SK-N-SH (cell line): Measurements from ENCODE around the gene RRP1B. TPM values are rescaled to one million over a fixed set of nuclear protein-coding genes. Genes with fewer than 3 reads are reported as not detected.

Experiments
- CTCF ChIA-PET: fragments of 300-600, 350-600 bp; formaldehyde crosslinking; extraction: SDS; loops from one replicate; lab custom pipeline; 2021; lab: Yijun Ruan, JAX
- POLR2A ChIA-PET: fragments of 350-600 bp; sonication (Branson Sonifier 250); formaldehyde crosslinking; extraction: SDS; loops from one replicate; lab custom pipeline; 2020; ENCODE audit warnings: antibody characterized with exemption, inconsistent platforms; lab: Yijun Ruan, JAX
- DNase-seq: peaks from one replicate; pipeline ENCODE4 v3.0.0; 2012
- H2AFZ ChIP-seq: fragments of 200-600 bp; sonication (generic); 2 replicates; pipeline ENCODE4 v1.8.1; 2016; ENCODE audit warnings: antibody characterized with exemption, mild to moderate bottlenecking, low read depth
- H3F3A ChIP-seq: fragments of 200-600 bp; sonication (generic); replicated peaks from 2 replicates; pipeline ENCODE3; 2016; ENCODE audit warnings: antibody characterized with exemption, mild to moderate bottlenecking; ENCODE audit not compliant: insufficient read depth
- H3K27ac ChIP-seq, 2 experiments: fragments of 200-500 bp in 1 of 2; fragments of 200-600 bp in 1 of 2; sonication (Bioruptor generic) in 1 of 2; sonication (generic), shearing (Covaris generic) in 1 of 2; 2 replicates each; pipeline versions ENCODE4 v1.5.1 to v1.6.1; 2014 to 2016; ENCODE audit warnings: low read depth in 2 of 2, inconsistent platforms in 1 of 2, low read length in 1 of 2, mild to moderate bottlenecking in 1 of 2, mixed read lengths in 1 of 2
- H3K27me3 ChIP-seq: fragments of 200-600 bp; sonication (generic), shearing (Covaris generic); 2 replicates; pipeline ENCODE4 v1.6.1; 2016; ENCODE audit warnings: mixed run types; ENCODE audit not compliant: insufficient read depth
- H3K36me3 ChIP-seq, 2 experiments: fragments of 200-500 bp in 1 of 2; fragments of 200-600 bp in 1 of 2; sonication (Bioruptor generic) in 1 of 2; sonication (generic) in 1 of 2; replicated peaks in 1 of 2; 2 replicates each; pipeline versions ENCODE3 to v1.5.1; 2014 to 2016; ENCODE audit warnings: low read length in 1 of 2, mild to moderate bottlenecking in 1 of 2; ENCODE audit not compliant: insufficient read depth in 2 of 2, control insufficient read depth in 1 of 2
- H3K4me1 ChIP-seq, 2 experiments: fragments of 200-500 bp in 1 of 2; fragments of 200-600 bp in 1 of 2; sonication (Bioruptor generic) in 1 of 2; sonication (generic), shearing (Covaris generic) in 1 of 2; 2 replicates each; pipeline versions ENCODE4 v1.5.1 to v1.6.1; 2014 to 2016; ENCODE audit warnings: low read depth in 1 of 2, low read length in 1 of 2, mixed run types in 1 of 2; ENCODE audit not compliant: insufficient read depth in 2 of 2, control insufficient read depth in 1 of 2
- H3K4me2 ChIP-seq: fragments of 200-600 bp; sonication (generic), shearing (Covaris generic); 2 replicates; pipeline ENCODE4 v1.6.1; 2017; ENCODE audit warnings: mixed run types
- H3K4me3 ChIP-seq, 2 experiments: fragments of 200-500 bp in 1 of 2; fragments of 200-600 bp in 1 of 2; sonication (Bioruptor generic) in 1 of 2; sonication (generic), shearing (Covaris generic) in 1 of 2; 2 replicates each; pipeline versions ENCODE4 v1.5.1 to v1.8.1; 2014 to 2016; ENCODE audit warnings: low read depth in 2 of 2, inconsistent platforms in 1 of 2, low read length in 1 of 2, mild to moderate bottlenecking in 1 of 2, mixed read lengths in 1 of 2, moderate library complexity in 1 of 2
- H3K79me2 ChIP-seq: fragments of 200-600 bp; sonication (generic); 2 replicates; pipeline ENCODE4 v1.8.1; 2017; ENCODE audit warnings: mild to moderate bottlenecking; ENCODE audit not compliant: insufficient read depth
- H3K9ac ChIP-seq: fragments of 200-600 bp; sonication (generic); 2 replicates; pipeline ENCODE4 v1.6.1; 2017; ENCODE audit warnings: mixed run types
- H3K9me2 ChIP-seq: fragments of 200-600 bp; sonication (generic); 2 replicates; pipeline ENCODE4 v1.6.1; 2017; ENCODE audit warnings: mixed run types
- H3K9me3 ChIP-seq: fragments of 200-600 bp; sonication (generic); 2 replicates; pipeline ENCODE4 v1.6.1; 2017; ENCODE audit warnings: mixed run types, mild to moderate bottlenecking, moderate library complexity
- H4K20me1 ChIP-seq: fragments of 200-600 bp; sonication (generic); 2 replicates; pipeline ENCODE4 v1.6.1; 2017; ENCODE audit warnings: mild to moderate bottlenecking, mixed run types; ENCODE audit not compliant: insufficient read depth
- CHD2 ChIP-seq: fragments of 150-350 bp; IDR thresholded peaks from 2 replicates; pipeline ENCODE4 v1.6.1; 2018; ENCODE audit warnings: low read length; ENCODE audit not compliant: partially characterized antibody
- ELF1 ChIP-seq: IDR thresholded peaks from 2 replicates; pipeline ENCODE4 v1.4.0; 2012
- EP300 ChIP-seq, 2 experiments: IDR thresholded peaks; 2 replicates each; pipeline versions ENCODE4 v1.4.0 to v1.6.1; 2012; ENCODE audit warnings: borderline replicate concordance in 1 of 2, low read depth in 1 of 2, low read length in 1 of 2
- EZH2phosphoT487 ChIP-seq: fragments of 200-600 bp; sonication (generic); IDR thresholded peaks from 2 replicates; pipeline ENCODE4 v1.6.1; 2017; ENCODE audit warnings: low read depth, mixed run types, mild to moderate bottlenecking, antibody characterized with exemption, moderate library complexity, borderline replicate concordance
- FOXJ3 ChIP-seq: sonication (generic); formaldehyde crosslinking; IDR thresholded peaks from 2 replicates; pipeline ENCODE4 v1.5.1; 2020; ENCODE audit warnings: mild to moderate bottlenecking, missing genetic modification reagents
- GATA2 ChIP-seq: sonication (generic); formaldehyde crosslinking; IDR thresholded peaks from 2 replicates; pipeline ENCODE4 v1.5.0; 2020; ENCODE audit warnings: mild to moderate bottlenecking, missing genetic modification reagents
- MEF2A ChIP-seq: IDR thresholded peaks from 2 replicates; pipeline ENCODE4 v1.4.0; 2012; ENCODE audit warnings: low read depth, borderline replicate concordance
- NFIC ChIP-seq: IDR thresholded peaks from 2 replicates; pipeline ENCODE4 v1.4.0; 2012; ENCODE audit warnings: borderline replicate concordance
- NRF1 ChIP-seq: IDR thresholded peaks from 2 replicates; pipeline ENCODE4 v1.6.1; 2012; ENCODE audit warnings: low read depth, mild to moderate bottlenecking, low read length
- RCOR1 ChIP-seq: fragments of 150-350 bp; IDR thresholded peaks from 2 replicates; pipeline ENCODE4 v1.6.1; 2017; ENCODE audit warnings: antibody characterized with exemption, low read length
- RFX5 ChIP-seq: IDR thresholded peaks from 2 replicates; pipeline ENCODE4 v1.6.1; 2012; ENCODE audit warnings: mild to moderate bottlenecking, improper control_type of control experiment, low read length
- RXRA ChIP-seq: IDR thresholded peaks from 2 replicates; pipeline ENCODE4 v1.4.0; 2012; ENCODE audit warnings: low read depth, mild to moderate bottlenecking, borderline replicate concordance
- SMC3 ChIP-seq: IDR thresholded peaks from 2 replicates; pipeline ENCODE4 v1.6.1; 2012; ENCODE audit warnings: low read depth, low read length, improper control_type of control experiment
- TCF12 ChIP-seq: IDR thresholded peaks from 2 replicates; pipeline ENCODE4 v1.4.0; 2012
- TEAD4 ChIP-seq: IDR thresholded peaks from 2 replicates; pipeline ENCODE4 v1.4.0; 2012; ENCODE audit warnings: mild to moderate bottlenecking, borderline replicate concordance; ENCODE audit not compliant: insufficient read depth
- YY1 ChIP-seq: IDR thresholded peaks from 2 replicates; pipeline ENCODE4 v1.4.0; 2012; ENCODE audit warnings: low read depth, mild to moderate bottlenecking
- WGBS: methylation state at CpG from one replicate; pipeline ENCODE4 v1.1.6; 2017; ENCODE audit warnings: low lambda C conversion rate; 5-methylcytosine and 5-hydroxymethylcytosine counted together
- polyA plus RNA-seq, 3 experiments: library from polyadenylated mRNA; depleted of rRNA; stranded (reverse); fragments of >200 nt; gene quantifications; 2 replicates each; pipeline ENCODE4 v1.2.3, GENCODE V29; 2012
- TF ChIP-seq, protein P1 (sequence below): IDR thresholded peaks from 2 replicates; pipeline ENCODE4 v1.4.0; 2012; ENCODE audit warnings: low read depth, borderline replicate concordance
- TF ChIP-seq, protein P2 (sequence below): IDR thresholded peaks from 2 replicates; pipeline ENCODE4 v1.4.0; 2012; ENCODE audit warnings: low read depth, borderline replicate concordance
- TF ChIP-seq, protein P3 (sequence below): IDR thresholded peaks from 2 replicates; pipeline ENCODE4 v1.6.1; 2012; ENCODE audit warnings: mild to moderate bottlenecking, low read depth, low read length, moderate library complexity
- TF ChIP-seq, protein P4 (sequence below): IDR thresholded peaks from 2 replicates; pipeline ENCODE4 v1.4.0; 2012; ENCODE audit warnings: low read depth

Gene RRP1B
- polyA plus RNA-seq, 1 of the 3 experiments (the other 2 are of a cell fraction), result 10.4 TPM

DNA sequence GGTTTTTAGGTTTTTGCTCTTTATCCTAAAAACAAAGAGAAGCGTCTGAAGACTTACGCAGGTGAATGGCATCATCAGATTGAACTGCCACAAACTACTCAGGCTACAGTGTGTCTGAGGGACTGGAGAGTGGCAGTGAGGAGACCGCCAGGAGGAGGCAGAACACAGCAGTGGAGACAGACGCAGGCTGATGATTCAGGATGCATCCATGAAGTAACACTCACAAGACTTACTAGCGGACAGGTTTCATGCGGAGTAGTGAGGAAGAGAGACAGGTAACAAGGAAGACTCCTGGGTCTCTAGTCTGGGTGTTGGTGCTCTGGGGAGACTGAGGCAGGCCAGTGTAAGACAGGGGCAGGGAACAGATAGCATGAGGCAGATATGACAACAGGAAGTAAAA lies 5.7 kb upstream of the RRP1B start:
- POLR2A ChIA-PET, result no interaction called here
- Histone ChIP-seq H3K4me1 (peaks cover 0 to under 1% of the 10 kb centered on the region in 2 experiments; a peak in 1 of 4 replicates), H3K9me2 (no peaks in the 10 kb centered on the region), H3K4me2 (no peak overlapping the region), H4K20me1 (no peaks in the 10 kb centered on the region), H2AFZ (no peak overlapping the region), H3K9ac (no peak overlapping the region), H3K27me3 (no peaks in the 10 kb centered on the region), H3K36me3 (no peaks in the 10 kb centered on the region)
- WGBS, result 95% methylated on average over 6 of the region's 6 CpGs
- TF ChIP-seq YY1 (no peak), FOXJ3 (CRISPR knock-in tag) (no peak), RCOR1 (no peak), EP300 (IDR thresholded peaks at IDR 0.05; ENCODE audit: borderline replicate concordance in 1 of 2, low read depth in 1 of 2, low read length in 1 of 2) (no peak), SMC3 (no peak), NFIC (no peak), TEAD4 (no peak), ELF1 (no peak), RFX5 (no peak), EZH2phosphoT487 (no peak), CHD2 (no peak), GATA2 (no peak), TCF12 (no peak), MEF2A (no peak), NRF1 (no peak), RXRA (no peak)
- TF ChIP-seq, protein P1, sequence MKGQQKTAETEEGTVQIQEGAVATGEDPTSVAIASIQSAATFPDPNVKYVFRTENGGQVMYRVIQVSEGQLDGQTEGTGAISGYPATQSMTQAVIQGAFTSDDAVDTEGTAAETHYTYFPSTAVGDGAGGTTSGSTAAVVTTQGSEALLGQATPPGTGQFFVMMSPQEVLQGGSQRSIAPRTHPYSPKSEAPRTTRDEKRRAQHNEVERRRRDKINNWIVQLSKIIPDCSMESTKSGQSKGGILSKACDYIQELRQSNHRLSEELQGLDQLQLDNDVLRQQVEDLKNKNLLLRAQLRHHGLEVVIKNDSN, result no peak
- TF ChIP-seq, protein P2, sequence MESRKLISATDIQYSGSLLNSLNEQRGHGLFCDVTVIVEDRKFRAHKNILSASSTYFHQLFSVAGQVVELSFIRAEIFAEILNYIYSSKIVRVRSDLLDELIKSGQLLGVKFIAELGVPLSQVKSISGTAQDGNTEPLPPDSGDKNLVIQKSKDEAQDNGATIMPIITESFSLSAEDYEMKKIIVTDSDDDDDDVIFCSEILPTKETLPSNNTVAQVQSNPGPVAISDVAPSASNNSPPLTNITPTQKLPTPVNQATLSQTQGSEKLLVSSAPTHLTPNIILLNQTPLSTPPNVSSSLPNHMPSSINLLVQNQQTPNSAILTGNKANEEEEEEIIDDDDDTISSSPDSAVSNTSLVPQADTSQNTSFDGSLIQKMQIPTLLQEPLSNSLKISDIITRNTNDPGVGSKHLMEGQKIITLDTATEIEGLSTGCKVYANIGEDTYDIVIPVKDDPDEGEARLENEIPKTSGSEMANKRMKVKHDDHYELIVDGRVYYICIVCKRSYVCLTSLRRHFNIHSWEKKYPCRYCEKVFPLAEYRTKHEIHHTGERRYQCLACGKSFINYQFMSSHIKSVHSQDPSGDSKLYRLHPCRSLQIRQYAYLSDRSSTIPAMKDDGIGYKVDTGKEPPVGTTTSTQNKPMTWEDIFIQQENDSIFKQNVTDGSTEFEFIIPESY, result no peak
- TF ChIP-seq, protein P3, sequence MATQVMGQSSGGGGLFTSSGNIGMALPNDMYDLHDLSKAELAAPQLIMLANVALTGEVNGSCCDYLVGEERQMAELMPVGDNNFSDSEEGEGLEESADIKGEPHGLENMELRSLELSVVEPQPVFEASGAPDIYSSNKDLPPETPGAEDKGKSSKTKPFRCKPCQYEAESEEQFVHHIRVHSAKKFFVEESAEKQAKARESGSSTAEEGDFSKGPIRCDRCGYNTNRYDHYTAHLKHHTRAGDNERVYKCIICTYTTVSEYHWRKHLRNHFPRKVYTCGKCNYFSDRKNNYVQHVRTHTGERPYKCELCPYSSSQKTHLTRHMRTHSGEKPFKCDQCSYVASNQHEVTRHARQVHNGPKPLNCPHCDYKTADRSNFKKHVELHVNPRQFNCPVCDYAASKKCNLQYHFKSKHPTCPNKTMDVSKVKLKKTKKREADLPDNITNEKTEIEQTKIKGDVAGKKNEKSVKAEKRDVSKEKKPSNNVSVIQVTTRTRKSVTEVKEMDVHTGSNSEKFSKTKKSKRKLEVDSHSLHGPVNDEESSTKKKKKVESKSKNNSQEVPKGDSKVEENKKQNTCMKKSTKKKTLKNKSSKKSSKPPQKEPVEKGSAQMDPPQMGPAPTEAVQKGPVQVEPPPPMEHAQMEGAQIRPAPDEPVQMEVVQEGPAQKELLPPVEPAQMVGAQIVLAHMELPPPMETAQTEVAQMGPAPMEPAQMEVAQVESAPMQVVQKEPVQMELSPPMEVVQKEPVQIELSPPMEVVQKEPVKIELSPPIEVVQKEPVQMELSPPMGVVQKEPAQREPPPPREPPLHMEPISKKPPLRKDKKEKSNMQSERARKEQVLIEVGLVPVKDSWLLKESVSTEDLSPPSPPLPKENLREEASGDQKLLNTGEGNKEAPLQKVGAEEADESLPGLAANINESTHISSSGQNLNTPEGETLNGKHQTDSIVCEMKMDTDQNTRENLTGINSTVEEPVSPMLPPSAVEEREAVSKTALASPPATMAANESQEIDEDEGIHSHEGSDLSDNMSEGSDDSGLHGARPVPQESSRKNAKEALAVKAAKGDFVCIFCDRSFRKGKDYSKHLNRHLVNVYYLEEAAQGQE, result no peak
- TF ChIP-seq, protein P4, sequence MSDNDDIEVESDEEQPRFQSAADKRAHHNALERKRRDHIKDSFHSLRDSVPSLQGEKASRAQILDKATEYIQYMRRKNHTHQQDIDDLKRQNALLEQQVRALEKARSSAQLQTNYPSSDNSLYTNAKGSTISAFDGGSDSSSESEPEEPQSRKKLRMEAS, result no peak
- TF ChIP-seq, all 33 proteins: peak for 0
- no peak for DNase-seq
- CTCF ChIA-PET, result no interaction called here
- no peaks in the 10 kb centered on the region for H3K9me3 ChIP-seq
- H3K4me3 ChIP-seq, result no peak overlapping the region
- no peak overlapping the region for H3K27ac ChIP-seq
- peaks cover 9% of the 10 kb centered on the region for H3F3A ChIP-seq
- no peaks in the 10 kb centered on the region for H3K79me2 ChIP-seq
